HG02759 (cell line): ENCODE measurements around the gene EIF2B5.
"Not testable (repeated sequence)": the region's sequence is repeated elsewhere in the genome, so short reads cannot be mapped to it uniquely, and the experiment has no call there.

ENCODE experiments used
- ATAC-seq: cut with Tn5 transposase; IDR thresholded peaks from one replicate; pipeline ENCODE4 v1.9.1; 2021; ENCODE audit warnings: mild to moderate bottlenecking, moderate library complexity; ENCODE audit not compliant: unreplicated experiment

Gene EIF2B5

GRCh38 chr3:184145111-184145524 lies 10.0 kb downstream of the EIF2B5 start:
- no peak for ATAC-seq

DNA sequence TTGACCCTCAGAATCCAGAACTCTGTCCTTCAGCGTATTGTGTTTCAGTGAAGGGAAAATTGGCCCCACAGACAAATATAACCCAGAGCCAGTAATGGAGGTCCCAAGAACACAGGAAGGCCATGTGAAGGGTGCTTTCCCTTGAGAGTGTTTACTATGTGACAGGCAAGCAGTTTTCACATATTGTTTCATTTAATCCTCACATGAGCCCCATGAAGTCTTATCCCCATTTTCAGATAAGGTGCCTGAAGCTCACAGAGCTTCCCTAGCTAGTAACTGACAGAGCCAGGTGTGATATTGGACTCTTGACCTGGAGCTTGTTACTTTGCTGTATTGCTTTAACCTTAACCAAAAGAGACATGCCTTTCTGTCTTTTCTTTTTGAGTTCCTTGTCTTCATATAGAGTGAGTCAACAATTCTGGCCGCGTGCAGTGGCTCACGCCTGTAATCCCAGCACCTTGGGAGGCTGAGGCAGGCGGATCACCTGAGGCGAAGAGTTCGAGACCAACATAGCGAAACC lies 10.7 kb downstream of the EIF2B5 start:
- ATAC-seq, result no peak

DNA sequence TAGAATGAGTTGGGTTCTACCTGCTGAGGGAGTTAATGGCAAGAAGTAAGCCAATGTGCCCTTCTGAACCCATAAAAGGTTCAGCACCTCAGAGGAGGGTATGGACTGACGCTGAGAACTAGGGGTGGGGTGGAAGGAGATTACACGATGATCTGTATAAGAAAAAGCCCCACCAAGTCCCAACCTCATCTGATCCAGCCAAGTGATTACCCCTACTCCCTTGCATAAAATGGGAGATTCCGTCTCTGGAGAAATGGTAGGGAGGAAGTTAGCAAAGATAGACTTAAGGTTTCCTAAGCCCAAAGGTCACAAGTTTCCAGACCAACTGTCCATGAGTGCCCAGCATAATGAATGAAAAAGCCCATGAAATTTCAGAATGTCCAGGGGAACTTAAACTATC lies 12.9 kb downstream of the EIF2B5 start:
- ATAC-seq, result no peak

GRCh38 chr3:184149123-184149522 lies 14.0 kb downstream of the EIF2B5 start:
- ATAC-seq, result no peak

DNA sequence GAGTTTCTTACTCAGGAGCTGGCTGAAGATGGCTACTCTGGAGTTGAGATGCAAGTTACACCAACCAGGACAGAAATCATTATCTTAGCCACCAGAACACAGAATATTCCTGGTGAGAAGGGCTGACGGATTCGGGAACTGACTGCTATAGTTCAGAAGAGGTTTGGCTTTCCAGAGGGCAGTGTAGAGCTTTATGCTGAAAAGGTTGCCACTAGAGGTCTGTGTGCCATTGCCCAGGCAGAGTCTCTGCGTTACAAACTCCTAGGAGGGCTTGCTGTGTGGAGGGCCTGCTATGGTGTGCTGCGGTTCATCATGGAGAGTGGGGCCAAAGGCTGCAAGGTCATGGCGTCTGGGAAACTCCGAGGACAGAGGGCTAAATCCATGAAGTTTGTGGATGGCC lies 14.6 kb downstream of the EIF2B5 start:
- ATAC-seq, result not testable (repeated sequence)

DNA sequence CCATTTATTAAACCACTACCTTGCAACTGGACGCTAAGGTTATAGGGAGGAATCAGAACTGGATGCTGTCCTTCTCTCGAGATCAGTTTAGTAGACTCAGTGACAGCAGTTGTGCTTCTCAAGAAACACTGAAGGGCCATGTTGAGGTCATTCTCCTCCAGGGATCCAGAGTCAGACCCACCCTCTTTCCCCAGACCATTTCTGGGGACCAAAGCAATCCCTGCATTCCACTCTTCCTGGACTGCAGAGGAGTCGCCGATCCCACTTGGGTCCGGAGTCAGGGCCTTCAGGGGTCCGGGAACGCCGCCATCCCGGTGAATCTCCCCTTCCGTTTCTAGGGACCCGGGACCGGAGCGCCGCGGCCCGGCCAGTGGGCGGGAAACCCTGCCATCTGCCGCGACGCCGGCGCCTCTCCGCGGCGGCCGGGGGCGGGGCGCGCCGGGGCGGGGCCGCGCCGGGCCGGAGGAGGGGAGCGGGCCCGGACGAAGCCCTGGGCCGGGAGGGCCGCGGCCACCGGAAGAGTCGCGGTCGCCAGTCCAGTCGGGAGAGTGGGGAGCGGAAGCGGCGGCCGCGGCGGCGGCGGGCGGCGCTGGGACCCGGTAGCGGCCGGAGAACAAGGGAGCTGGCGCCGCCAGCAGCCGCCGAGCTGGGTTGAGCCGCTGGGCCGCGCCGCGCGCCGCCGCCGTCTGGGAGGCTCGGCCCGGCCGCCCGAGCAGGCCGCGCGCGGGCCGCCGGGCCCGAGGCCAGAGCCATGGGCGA lies 19.9 kb downstream of the EIF2B5 start, which contains the start of gene DVL3:
Gene DVL3 (plus strand): TSS at position 493 of the 759 bp plus-strand sequence. CDS start 259 bp downstream, at position 752.
- ATAC-seq, result peak; percentile 87

DNA sequence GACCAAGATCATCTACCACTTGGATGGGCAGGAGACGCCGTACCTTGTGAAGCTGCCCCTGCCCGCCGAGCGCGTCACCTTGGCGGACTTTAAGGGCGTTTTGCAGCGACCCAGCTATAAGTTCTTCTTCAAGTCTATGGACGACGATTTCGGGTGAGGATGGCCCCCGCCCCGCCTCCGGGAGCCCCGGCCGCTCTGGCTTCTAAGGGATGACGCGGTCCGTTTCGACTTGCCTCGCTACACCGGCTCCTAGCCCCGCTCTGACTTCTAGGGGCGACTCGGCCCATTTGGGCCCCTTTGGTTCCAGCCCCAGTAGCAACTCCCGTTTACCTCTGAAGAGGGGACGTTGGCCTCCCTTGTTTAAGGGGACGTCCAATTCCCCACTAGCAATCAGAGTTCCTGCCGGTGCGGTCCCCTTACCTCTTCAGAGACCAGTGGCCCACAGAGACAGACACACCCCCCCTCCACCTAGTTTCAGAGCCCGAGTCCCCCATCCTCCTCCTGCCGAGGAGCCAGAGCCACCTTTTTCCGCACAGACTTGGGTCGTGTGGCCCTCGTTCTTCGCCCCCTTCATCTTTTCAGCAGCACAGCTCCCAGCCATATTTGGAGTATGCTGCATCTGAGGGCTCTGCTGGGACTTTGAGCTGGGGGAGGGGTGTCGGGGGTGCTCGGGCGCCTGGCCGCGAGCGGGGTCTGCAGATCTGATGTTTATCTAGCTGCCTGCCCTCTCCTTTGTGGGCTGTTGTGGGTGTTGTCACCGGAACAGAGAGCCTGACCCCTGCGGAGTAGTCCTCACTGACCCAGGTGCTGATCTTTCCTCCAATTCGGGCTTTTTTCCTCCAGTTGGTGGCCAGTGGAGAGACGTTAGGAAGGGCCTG lies 20.7 kb downstream of the EIF2B5 start:
- ATAC-seq, result peak; percentile 32

- ATAC-seq, result no peak
Measured at GRCh38 chr3:184156522-184156955, 21.4 kb downstream of the EIF2B5 start.

- ATAC-seq, result no peak
Measured at GRCh38 chr3:184157206-184157605, 22.0 kb downstream of the EIF2B5 start.

- ATAC-seq, result no peak
Measured at GRCh38 chr3:184158404-184158803, 23.2 kb downstream of the EIF2B5 start.

DNA sequence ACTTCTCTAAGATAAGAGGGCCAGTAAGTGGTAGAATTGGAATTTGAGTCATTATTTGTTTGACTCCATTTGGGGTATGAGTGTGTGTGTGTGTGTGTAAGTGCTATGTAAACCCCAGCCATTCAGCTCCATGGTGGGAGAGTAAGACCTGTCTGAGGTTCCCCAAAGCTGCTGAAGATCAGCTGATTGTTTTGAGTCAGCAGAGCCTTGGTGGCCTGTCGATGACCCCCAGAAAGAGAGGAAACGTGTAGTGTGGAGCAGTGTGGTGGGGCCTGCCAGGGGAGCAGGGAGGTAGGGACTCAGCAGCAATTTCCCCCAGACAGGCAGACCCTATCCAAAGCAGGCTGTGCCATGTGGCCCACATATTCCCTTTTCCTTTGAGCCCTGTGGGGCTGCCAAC lies 25.3 kb downstream of the EIF2B5 start:
- ATAC-seq, result peak; percentile 54

DNA sequence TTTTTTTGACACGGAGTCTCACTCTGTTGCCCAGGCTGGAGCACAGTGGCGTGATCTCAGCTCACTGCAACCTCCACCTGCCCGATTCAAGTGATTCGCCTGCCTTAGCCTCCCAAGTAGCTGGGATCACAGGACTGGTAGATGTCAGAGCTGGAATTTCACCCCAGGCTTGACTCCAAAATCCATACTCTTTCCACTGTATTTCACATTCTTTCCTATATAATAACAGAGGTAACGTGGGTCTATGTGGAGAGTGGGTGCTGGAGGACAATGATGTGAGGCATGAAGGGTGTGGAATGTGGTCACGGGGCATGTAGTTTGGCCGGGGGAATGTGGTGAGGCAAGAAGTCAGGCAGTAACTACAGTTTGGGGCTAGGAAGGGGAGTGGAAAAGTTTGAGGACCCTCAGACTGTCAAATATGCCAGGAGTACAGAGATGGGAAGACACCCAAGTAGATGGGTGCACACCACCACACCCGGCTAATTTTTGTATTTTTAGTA lies 27.5 kb downstream of the EIF2B5 start:
- ATAC-seq, result not testable (repeated sequence)

GRCh38 chr3:184164648-184165330 lies 29.6 kb downstream of the EIF2B5 start:
- no peak for ATAC-seq

DNA sequence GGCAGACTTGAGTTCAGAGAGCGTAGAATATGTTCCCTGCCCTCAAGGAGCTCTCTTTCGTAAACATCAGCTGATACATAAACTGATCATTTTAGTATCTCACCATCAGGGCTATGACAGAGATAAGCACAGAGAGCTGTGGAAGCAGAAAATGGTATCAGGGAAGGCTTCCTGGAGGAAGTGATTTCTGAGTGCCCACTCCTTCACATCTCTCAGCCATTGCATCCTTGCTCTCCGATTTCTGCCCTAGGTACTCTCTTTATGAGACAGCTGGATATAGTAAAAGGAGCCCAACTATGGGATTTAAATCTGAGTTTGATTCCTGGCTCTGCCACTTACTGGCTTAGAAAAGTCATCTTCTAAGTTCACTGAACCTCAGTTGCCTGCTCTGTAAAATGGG lies 30.4 kb downstream of the EIF2B5 start:
- no peak for ATAC-seq

- ATAC-seq, result no peak
Measured at GRCh38 chr3:184166671-184167070, 31.5 kb downstream of the EIF2B5 start.

- no peak for ATAC-seq
Measured at GRCh38 chr3:184167786-184168185, 32.6 kb downstream of the EIF2B5 start.

- no peak for ATAC-seq
Measured at GRCh38 chr3:184168363-184169120, 33.4 kb downstream of the EIF2B5 start.

DNA sequence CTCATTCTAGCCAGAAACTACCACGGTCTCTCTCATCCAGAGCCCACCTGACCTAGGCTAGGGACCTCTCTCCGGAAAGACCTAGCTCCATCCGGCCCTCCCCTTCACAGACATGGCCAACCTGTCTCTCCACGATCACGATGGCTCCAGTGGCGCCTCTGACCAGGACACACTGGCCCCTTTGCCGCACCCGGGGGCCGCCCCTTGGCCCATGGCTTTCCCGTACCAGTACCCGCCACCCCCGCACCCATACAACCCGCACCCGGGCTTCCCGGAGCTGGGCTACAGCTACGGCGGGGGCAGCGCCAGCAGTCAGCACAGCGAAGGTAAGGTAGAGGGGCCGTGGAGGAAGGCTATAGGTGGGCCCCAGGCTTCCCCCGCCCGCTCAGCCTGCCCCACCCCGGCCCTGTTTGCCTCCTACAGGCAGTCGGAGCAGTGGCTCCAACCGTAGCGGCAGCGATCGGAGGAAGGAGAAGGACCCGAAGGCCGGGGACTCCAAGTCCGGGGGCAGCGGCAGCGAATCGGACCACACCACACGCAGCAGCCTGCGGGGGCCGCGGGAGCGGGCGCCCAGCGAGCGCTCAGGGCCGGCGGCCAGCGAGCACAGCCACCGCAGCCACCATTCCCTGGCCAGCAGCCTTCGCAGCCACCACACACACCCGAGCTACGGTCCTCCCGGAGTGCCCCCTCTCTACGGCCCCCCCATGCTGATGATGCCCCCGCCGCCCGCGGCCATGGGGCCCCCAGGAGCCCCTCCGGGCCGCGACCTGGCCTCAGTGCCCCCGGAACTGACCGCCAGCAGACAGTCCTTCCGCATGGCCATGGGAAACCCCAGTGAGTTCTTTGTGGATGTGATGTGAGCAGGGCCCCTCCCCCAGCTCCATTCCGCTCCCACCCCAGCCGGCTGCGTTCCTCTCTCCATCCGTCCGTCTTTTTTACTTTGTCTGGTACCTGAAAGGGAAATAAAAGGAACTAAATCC lies 35.0 kb downstream of the EIF2B5 start:
- ATAC-seq, result no peak

- no peak for ATAC-seq
Measured at GRCh38 chr3:184171562-184171961, 36.4 kb downstream of the EIF2B5 start.
